ENCODE measurements around the gene NT5M.

The NT5M gene

DNA sequence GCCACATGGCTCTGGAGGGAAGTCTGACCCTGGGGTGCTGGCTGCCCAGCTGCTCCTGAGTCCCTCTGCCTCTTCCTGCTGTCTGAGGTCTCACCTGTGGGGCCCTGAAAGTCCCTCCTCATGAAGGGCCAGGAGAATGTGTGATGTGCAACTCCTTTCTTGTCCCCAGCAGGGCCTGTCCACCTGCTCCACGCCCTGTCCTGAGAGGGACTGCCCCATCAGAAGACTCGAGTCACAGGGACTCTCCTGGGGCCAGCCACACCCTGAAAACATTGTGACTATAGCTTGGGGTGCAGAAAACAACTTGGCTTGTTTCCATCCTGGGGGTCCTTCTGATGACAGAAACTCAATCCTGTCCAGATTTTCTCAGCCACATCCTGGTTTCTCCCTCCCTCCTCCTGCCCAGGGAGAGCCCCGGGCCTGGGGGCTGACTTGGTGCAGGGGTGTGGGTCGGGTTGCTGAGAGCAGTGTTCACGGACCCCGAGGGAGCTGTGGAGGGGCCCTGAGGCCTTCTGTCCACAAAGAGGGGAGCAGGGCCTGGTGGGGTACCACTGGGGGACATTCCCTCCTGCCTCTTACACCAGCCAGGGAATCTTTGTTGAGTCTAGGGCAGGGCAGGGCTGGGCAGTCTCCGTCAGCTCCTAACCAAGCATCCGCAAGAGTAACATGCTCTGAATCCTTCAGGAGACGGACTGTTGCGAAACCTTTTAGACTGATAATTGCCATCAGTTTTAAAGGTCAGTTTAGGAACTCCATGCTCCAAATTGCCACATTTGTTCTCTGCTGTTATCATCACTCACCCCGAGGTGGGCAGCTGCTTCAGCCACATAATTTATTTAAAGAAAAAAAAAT, 45.9 kb downstream of the NT5M start:
- TF ChIP-seq CTCF (IDR thresholded peaks at IDR 0.05; ENCODE audit: low read depth, low read length, missing control alignments): no peak
- in situ Hi-C loops (cut with HindIII; ENCODE audit: low pct_ligation_motif_present, low sequenced_read_pairs): no loop called here
- Histone ChIP-seq H3K27me3 (replicated peaks) (no peaks in the 10 kb centered on the region), H3K4me3 (ENCODE audit: low read depth, low read length) (no peak overlapping the region), H3K36me3 (replicated peaks) (no peaks in the 10 kb centered on the region), H3K27ac (no peak overlapping the region)
- no peak for DNase-seq

GRCh38 chr17:17349724-17350106, 46.5 kb downstream of the NT5M start:
- no peak overlapping the region for H3K4me3 ChIP-seq (ENCODE audit: low read depth, low read length)
- no peak for TF ChIP-seq CTCF (IDR thresholded peaks at IDR 0.05; ENCODE audit: low read depth, low read length, missing control alignments)
- in situ Hi-C loops (cut with HindIII; ENCODE audit: low pct_ligation_motif_present, low sequenced_read_pairs): loop anchor here (25.0 kb wide), 1 partner anchor 263 kb away; no protein-coding TSS in a partner anchor
- no peaks in the 10 kb centered on the region for H3K27me3 ChIP-seq (replicated peaks)
- H3K36me3 ChIP-seq (replicated peaks): no peaks in the 10 kb centered on the region
- H3K27ac ChIP-seq: no peak overlapping the region
- DNase-seq: no peak

DNA sequence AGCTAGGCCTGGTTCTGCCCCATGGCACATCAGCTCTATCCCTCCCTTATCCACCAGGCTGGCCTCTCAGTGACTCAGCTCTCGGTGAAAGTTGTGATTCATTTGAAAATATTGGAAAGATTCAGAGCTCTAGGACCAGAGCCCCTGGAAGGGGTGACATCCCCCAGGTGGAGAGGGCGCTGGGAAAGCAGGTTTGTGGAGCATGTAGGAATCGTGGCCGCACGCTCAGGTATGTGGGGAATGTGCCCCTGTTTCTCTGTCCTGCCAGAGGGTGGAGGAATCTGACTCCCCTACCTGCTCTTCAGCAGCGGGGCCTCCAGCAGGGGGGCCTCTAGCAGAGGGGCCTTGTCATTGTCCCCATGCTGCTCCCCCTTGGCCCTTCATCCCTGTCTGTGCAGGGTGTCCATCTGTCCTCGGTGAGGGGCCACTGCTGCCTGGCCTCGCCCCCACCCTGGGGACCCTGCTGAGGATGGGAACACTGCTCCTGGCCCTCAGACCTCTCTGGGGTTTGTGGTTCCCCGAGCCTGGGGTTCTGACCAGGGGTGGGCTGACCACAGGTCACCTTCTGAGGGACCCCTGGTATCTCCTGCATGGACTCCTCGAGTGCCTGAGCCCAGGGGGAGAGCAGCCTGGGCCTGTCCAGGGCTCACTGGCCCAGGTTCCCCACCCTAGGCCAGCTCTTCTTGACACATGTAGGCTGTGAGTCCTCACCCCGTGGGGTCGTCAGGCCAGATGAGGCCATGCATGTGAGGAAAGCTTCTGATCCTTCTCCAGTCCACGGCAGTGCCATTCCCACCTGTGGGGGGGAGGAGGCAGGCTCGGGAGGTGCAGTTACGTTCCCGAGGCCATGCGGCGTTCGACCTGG, 47.5 kb downstream of the NT5M start:
- peak; percentile 24 for DNase-seq
- no peaks in the 10 kb centered on the region for H3K36me3 ChIP-seq (replicated peaks)
- TF ChIP-seq CTCF (IDR thresholded peaks at IDR 0.05; ENCODE audit: low read depth, low read length, missing control alignments): peak; percentile 17
- H3K4me3 ChIP-seq (ENCODE audit: low read depth, low read length): no peak overlapping the region
- in situ Hi-C loops (cut with HindIII; ENCODE audit: low pct_ligation_motif_present, low sequenced_read_pairs): loop anchor here (25.0 kb wide), 1 partner anchor 262 kb away; no protein-coding TSS in a partner anchor
- H3K27ac ChIP-seq: no peak overlapping the region
- no peaks in the 10 kb centered on the region for H3K27me3 ChIP-seq (replicated peaks)

- H3K36me3 ChIP-seq (replicated peaks): no peaks in the 10 kb centered on the region
- H3K27ac ChIP-seq: no peak overlapping the region
- in situ Hi-C loops (cut with HindIII; ENCODE audit: low pct_ligation_motif_present, low sequenced_read_pairs): loop anchor here (25.0 kb wide), 1 partner anchor 261 kb away; no protein-coding TSS in a partner anchor
- H3K4me3 ChIP-seq (ENCODE audit: low read depth, low read length): no peak overlapping the region
- no peak for TF ChIP-seq CTCF (IDR thresholded peaks at IDR 0.05; ENCODE audit: low read depth, low read length, missing control alignments)
- no peaks in the 10 kb centered on the region for H3K27me3 ChIP-seq (replicated peaks)
- DNase-seq: no peak
Measured at GRCh38 chr17:17351356-17351891, 48.3 kb downstream of the NT5M start.

GRCh38 chr17:17351901-17352781, 49.0 kb downstream of the NT5M start:
- in situ Hi-C loops (cut with HindIII; ENCODE audit: low pct_ligation_motif_present, low sequenced_read_pairs): loop anchor here (25.0 kb wide), 1 partner anchor 260 kb away; no protein-coding TSS in a partner anchor
- peak; percentile 62 for DNase-seq
- no peak overlapping the region for H3K4me3 ChIP-seq (ENCODE audit: low read depth, low read length)
- TF ChIP-seq CTCF (IDR thresholded peaks at IDR 0.05; ENCODE audit: low read depth, low read length, missing control alignments): no peak
- H3K36me3 ChIP-seq (replicated peaks): no peaks in the 10 kb centered on the region
- no peak overlapping the region for H3K27ac ChIP-seq
- H3K27me3 ChIP-seq (replicated peaks): no peaks in the 10 kb centered on the region

Measured in brain microvascular endothelial cell (primary cell).